Effector CD8-positive, alpha-beta T cell (primary cell): Measurements from ENCODE around the gene INTS15.

ENCODE experiments used
- DNase-seq: peaks from one replicate; lab custom pipeline; 2025; lab: John Stamatoyannopoulos, UW

The INTS15 gene

GRCh38 chr7:6642239-6642839, 52.5 kb downstream of the INTS15 start:
- no peak for DNase-seq

- no peak for DNase-seq
These were observed 53.2 kb downstream of the INTS15 start for GRCh38 chr7:6642861-6643640.

- no peak for DNase-seq
These were observed 54.2 kb downstream of the INTS15 start for GRCh38 chr7:6643915-6644625.

GRCh38 chr7:6644728-6645127, 54.9 kb downstream of the INTS15 start:
- no peak for DNase-seq

GRCh38 chr7:6646465-6646864, 56.6 kb downstream of the INTS15 start:
- no peak for DNase-seq

GRCh38 chr7:6647080-6647479, 57.3 kb downstream of the INTS15 start:
- DNase-seq, result no peak

- no peak for DNase-seq
These were observed 57.7 kb downstream of the INTS15 start for GRCh38 chr7:6647541-6647940.

- DNase-seq, result no peak
These were observed 58.4 kb downstream of the INTS15 start for GRCh38 chr7:6648066-6648814.

GRCh38 chr7:6648815-6649104, 58.9 kb downstream of the INTS15 start:
- no peak for DNase-seq

GRCh38 chr7:6649241-6649961, 59.6 kb downstream of the INTS15 start:
- DNase-seq, result no peak

- DNase-seq, result no peak
These were observed 60.3 kb downstream of the INTS15 start for GRCh38 chr7:6650086-6650485.

GRCh38 chr7:6650521-6651011, 60.7 kb downstream of the INTS15 start:
- no peak for DNase-seq

GRCh38 chr7:6651851-6652445, 62.1 kb downstream of the INTS15 start:
- DNase-seq, result no peak

GRCh38 chr7:6652446-6653011, 62.7 kb downstream of the INTS15 start:
- no peak for DNase-seq

- no peak for DNase-seq
These were observed 63.5 kb downstream of the INTS15 start for GRCh38 chr7:6653071-6654003.

- no peak for DNase-seq
These were observed 64.5 kb downstream of the INTS15 start for GRCh38 chr7:6654113-6654841.

- DNase-seq, result no peak
These were observed 65.2 kb downstream of the INTS15 start for GRCh38 chr7:6654842-6655610.

- no peak for DNase-seq
These were observed 66.0 kb downstream of the INTS15 start for GRCh38 chr7:6655636-6656385.
